ENCODE measurements around the gene MERTK. TPM values are rescaled to one million over a fixed set of nuclear protein-coding genes. Genes with fewer than 3 reads are reported as not detected.

The MERTK gene
- total RNA-seq, 1 donor from 2014 or later: 3.3 TPM

DNA sequence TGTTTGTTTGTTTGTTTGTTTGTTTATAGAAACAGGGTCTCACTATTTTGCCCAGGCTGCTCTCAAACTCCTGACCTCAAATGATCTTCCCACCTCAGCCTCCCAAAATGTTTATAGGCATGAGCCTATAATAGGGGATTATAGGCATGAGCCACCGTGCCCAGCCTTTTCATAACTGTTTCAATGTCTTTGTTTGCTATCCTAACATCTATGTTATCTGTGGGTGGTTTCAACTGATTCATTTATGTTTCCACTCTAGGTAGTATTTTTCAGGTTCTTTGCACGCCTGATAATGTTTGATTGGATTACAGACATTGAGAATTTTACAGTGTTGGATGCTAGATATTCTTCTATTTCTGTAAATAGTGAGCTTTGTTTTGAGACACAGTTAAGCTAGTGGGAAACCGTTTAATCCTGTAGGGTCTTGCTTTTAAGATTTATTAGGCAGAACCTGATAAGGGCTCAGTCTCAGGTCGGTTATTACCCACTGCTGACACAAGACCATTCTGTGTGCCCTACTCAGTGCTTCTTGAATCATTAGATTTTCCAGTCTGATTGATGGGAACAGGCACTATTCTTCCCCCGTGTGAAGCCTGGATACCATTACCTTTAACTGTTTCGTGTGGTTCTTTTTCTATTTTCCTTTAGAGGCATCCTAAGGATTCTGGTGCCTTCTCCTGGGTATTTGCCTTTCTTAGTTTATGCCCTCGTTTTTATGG is 80.2 kb downstream of the MERTK start:
- no peak for DNase-seq (ENCODE audit: low read depth, low spot score)
- Mint-ChIP-seq H3K4me3 (no peak overlapping the region), H3K9me3 (peaks cover 9% of the 10 kb centered on the region), H3K27me3 (ENCODE audit: low read depth) (no peaks in the 10 kb centered on the region), H3K27ac (ENCODE audit: unreplicated experiment) (no peak overlapping the region), H3K4me1 (peaks cover 12% of the 10 kb centered on the region), H3K36me3 (ENCODE audit: low read depth) (peaks cover 26% of the 10 kb centered on the region)
- TF ChIP-seq, protein P1, sequence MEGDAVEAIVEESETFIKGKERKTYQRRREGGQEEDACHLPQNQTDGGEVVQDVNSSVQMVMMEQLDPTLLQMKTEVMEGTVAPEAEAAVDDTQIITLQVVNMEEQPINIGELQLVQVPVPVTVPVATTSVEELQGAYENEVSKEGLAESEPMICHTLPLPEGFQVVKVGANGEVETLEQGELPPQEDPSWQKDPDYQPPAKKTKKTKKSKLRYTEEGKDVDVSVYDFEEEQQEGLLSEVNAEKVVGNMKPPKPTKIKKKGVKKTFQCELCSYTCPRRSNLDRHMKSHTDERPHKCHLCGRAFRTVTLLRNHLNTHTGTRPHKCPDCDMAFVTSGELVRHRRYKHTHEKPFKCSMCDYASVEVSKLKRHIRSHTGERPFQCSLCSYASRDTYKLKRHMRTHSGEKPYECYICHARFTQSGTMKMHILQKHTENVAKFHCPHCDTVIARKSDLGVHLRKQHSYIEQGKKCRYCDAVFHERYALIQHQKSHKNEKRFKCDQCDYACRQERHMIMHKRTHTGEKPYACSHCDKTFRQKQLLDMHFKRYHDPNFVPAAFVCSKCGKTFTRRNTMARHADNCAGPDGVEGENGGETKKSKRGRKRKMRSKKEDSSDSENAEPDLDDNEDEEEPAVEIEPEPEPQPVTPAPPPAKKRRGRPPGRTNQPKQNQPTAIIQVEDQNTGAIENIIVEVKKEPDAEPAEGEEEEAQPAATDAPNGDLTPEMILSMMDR (conservative IDR thresholded peaks at IDR 0.05): no peak

DNA sequence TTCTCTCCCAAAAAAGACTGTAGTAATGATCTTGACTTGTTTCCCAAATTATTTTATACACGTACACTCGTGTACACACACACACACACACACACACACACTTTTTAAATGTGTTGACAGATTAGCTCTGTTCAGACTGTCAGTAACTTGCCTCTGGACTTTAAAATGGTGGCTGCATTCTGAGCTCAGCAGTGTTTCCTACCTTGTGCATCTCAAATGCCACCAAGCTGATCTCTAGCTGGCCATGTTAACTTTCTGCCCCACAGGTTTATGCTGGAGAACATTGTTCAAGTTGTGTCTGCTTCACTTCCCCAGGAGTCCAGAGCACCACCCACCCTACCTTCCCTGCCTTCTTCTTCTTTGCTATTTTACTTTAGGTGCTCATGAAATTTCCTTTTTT is 83.3 kb downstream of the MERTK start:
- TF ChIP-seq, protein P1 (conservative IDR thresholded peaks at IDR 0.05): no peak
- DNase-seq (ENCODE audit: low read depth, low spot score): no peak
- H3K27me3 Mint-ChIP-seq (ENCODE audit: low read depth): no peaks in the 10 kb centered on the region
- H3K9me3 Mint-ChIP-seq: peaks cover 9% of the 10 kb centered on the region
- H3K4me1 Mint-ChIP-seq: peaks cover 37% of the 10 kb centered on the region
- H3K4me3 Mint-ChIP-seq: no peak overlapping the region
- peaks cover 16% of the 10 kb centered on the region for H3K36me3 Mint-ChIP-seq (ENCODE audit: low read depth)
- H3K27ac Mint-ChIP-seq (ENCODE audit: unreplicated experiment): no peak overlapping the region

DNA sequence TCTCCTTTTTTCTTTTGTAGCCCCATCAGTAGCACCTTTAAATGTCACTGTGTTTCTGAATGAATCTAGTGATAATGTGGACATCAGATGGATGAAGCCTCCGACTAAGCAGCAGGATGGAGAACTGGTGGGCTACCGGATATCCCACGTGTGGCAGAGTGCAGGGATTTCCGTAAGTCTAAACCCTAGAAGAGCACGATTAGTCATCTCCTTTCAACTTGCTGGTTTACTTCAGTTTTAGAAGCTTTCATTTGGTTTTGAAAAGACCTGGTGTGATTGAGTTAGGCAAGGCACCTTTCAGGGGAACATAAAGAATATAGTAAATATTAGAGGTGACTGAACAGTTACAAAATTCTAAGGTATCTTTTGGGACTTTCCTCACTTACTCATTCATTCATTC is 84.4 kb downstream of the MERTK start:
- DNase-seq (ENCODE audit: low read depth, low spot score): no peak
- no peak overlapping the region for H3K27ac Mint-ChIP-seq (ENCODE audit: unreplicated experiment)
- H3K9me3 Mint-ChIP-seq: peaks cover 3% of the 10 kb centered on the region
- TF ChIP-seq, protein P1 (conservative IDR thresholded peaks at IDR 0.05): no peak
- H3K27me3 Mint-ChIP-seq (ENCODE audit: low read depth): no peaks in the 10 kb centered on the region
- peaks cover 47% of the 10 kb centered on the region for H3K4me1 Mint-ChIP-seq
- H3K4me3 Mint-ChIP-seq: no peak overlapping the region
- peaks cover 5% of the 10 kb centered on the region for H3K36me3 Mint-ChIP-seq (ENCODE audit: low read depth)

DNA sequence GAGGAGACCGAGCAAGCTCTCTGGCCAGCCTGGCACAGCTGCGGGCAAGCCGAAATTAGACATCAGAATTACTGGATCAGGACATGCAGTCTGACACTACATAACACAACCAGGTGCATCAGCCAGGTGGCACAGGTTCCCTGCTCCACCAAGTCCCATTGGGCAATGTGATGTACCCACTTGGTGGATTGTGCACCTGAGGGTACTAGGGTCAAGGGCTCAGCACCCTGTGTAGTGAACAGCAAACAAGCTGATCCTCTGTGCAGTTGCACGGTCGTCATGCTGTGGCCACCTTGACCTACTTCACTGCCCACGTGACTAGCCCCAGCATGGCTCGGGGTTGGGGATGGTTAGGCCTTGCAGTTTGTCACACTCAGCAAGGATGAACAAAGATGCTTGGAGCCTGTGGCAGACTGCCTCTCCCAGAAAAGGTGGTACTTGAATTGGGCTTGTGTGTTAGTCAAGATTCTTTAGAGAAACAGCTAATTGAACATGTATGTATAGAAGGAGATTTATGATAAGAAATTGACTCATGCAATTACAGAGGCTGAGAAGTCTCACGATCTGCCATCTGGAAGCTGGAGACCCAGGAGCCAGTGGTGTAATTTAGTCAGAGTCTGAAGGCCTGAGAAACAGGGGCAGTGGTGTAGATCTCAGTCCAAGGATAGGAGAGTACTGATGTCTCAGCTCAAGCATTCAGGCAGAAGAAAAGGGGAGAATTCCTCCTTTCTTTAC is 85.2 kb downstream of the MERTK start:
- DNase-seq (ENCODE audit: low read depth, low spot score): no peak
- H3K4me1 Mint-ChIP-seq: peaks cover 54% of the 10 kb centered on the region
- H3K36me3 Mint-ChIP-seq (ENCODE audit: low read depth): peaks cover under 1% of the 10 kb centered on the region
- no peaks in the 10 kb centered on the region for H3K9me3 Mint-ChIP-seq
- no peaks in the 10 kb centered on the region for H3K27me3 Mint-ChIP-seq (ENCODE audit: low read depth)
- no peak overlapping the region for H3K4me3 Mint-ChIP-seq
- H3K27ac Mint-ChIP-seq (ENCODE audit: unreplicated experiment): peak overlapping the region; percentile 59
- TF ChIP-seq, protein P1 (conservative IDR thresholded peaks at IDR 0.05): no peak

DNA sequence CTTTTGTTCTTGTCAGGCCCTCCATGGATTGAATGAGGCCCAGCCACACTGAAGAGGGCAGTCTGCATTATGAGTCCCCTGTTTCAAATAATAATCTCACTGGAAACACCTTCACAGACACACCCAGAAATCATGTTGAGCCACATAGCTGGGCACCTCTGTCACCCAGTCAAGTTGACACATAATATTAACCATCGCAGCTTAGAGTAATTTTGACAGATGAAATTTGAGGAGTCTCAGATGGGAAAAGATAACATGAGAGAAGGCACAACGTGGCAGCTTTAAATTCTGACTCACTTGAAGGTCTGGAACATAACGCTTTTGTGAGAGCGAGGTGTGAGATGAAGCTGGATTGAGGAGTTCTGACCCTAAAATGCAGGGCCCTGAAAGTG is 85.8 kb downstream of the MERTK start:
- no peaks in the 10 kb centered on the region for H3K27me3 Mint-ChIP-seq (ENCODE audit: low read depth)
- peaks cover 58% of the 10 kb centered on the region for H3K4me1 Mint-ChIP-seq
- H3K9me3 Mint-ChIP-seq: no peaks in the 10 kb centered on the region
- H3K4me3 Mint-ChIP-seq: no peak overlapping the region
- no peak for DNase-seq (ENCODE audit: low read depth, low spot score)
- H3K27ac Mint-ChIP-seq (ENCODE audit: unreplicated experiment): peak overlapping the region; percentile 59
- TF ChIP-seq, protein P1 (conservative IDR thresholded peaks at IDR 0.05): no peak
- H3K36me3 Mint-ChIP-seq (ENCODE audit: low read depth): peaks cover 3% of the 10 kb centered on the region

Data from neural crest cell (in vitro differentiated cells).